Spinal cord (tissue), 10 donors: ENCODE measurements around the gene SHMT1. TPM values are rescaled to one million over a fixed set of nuclear protein-coding genes. Genes with fewer than 3 reads are reported as not detected.
"Not testable (repeated sequence)": the region's sequence is repeated elsewhere in the genome, so short reads cannot be mapped to it uniquely, and the experiment has no call there.

Experiments used
- DNase-seq, 6 donors: peaks; one replicate each; pipeline versions ENCODE4 v3.0.0 to v3.0.0-alpha.2; 2013 to 2015; ENCODE audit warnings: low spot score in 6 of 6, low read depth in 4 of 6
- H3K27ac ChIP-seq: one replicate; pipeline ENCODE4 v1.5.1; 2013; ENCODE audit warnings: low read depth, low read length, control low read depth
- H3K27me3 ChIP-seq: one replicate; pipeline ENCODE4 v1.6.1; 2013; ENCODE audit warnings: low read length; ENCODE audit not compliant: control insufficient read depth, insufficient read depth
- H3K36me3 ChIP-seq: one replicate; pipeline ENCODE4 v1.6.1; 2013; ENCODE audit warnings: low read length; ENCODE audit not compliant: control insufficient read depth, insufficient read depth
- H3K4me1 ChIP-seq: one replicate; pipeline ENCODE4 v1.6.1; 2013; ENCODE audit warnings: low read length; ENCODE audit not compliant: control insufficient read depth, insufficient read depth
- H3K4me3 ChIP-seq: one replicate; pipeline ENCODE4 v1.5.1; 2013; ENCODE audit warnings: low read depth, low read length, control low read depth
- H3K9me3 ChIP-seq: one replicate; pipeline ENCODE4 v1.6.1; 2013; ENCODE audit warnings: low read length; ENCODE audit not compliant: control insufficient read depth, insufficient read depth
- WGBS: methylation state at CpG from one replicate; pipeline ENCODE4 v1.1.5; 2013; ENCODE audit warnings: missing lambda C conversion rate; ENCODE audit not compliant: insufficient coverage; 5-methylcytosine and 5-hydroxymethylcytosine counted together
- long read RNA-seq, 4 donors: transcript quantifications; one replicate each; lab custom pipeline, GENCODE V29; 2026
- polyA plus RNA-seq, 2 donors: library from polyadenylated mRNA; unstranded; fragments of 120-200 nt; gene quantifications; one replicate each; pipeline ENCODE4 v1.2.1, GENCODE V29; 2013; ENCODE audit not compliant: insufficient read length in 2 of 2
- total RNA-seq, 2 donors: library from RNA; depleted of rRNA in 1 of 2; stranded (reverse); fragments of 120-200 nt in 1 of 2; fragments of >200 nt in 1 of 2; gene quantifications; one replicate each; pipeline versions ENCODE4 v1.2.3 to v1.2.4, GENCODE V29; 2013 to 2014
- donor health status: healthy.

Gene SHMT1
- total RNA-seq (10 to 100 TPM; 13.7 to 16.9 TPM), polyA plus RNA-seq (10 to 100 TPM; 14.9 to 20.0 TPM)
- long read RNA-seq, donor 1, partial matches to known transcripts = 0 of 2 reads
- long read RNA-seq, donor 1, other reads (novel, unspliced or antisense) = 0 of 2 reads
- long read RNA-seq, donor 2, partial matches to known transcripts = 0 of 1 reads
- long read RNA-seq, donor 2, other reads (novel, unspliced or antisense) = 0 of 1 reads
- long read RNA-seq, donor 3, partial matches to known transcripts = 0 of 1 reads
- long read RNA-seq, donor 3, other reads (novel, unspliced or antisense) = 0 of 1 reads
- long read RNA-seq, donor 4, transcript SHMT1-201 (12 exons, 2,464 nt) = major isoform, 5 of 6 reads
- long read RNA-seq, donor 4, partial matches to known transcripts = 0 of 6 reads
- long read RNA-seq, donor 4, other reads (novel, unspliced or antisense) = 0 of 6 reads

DNA sequence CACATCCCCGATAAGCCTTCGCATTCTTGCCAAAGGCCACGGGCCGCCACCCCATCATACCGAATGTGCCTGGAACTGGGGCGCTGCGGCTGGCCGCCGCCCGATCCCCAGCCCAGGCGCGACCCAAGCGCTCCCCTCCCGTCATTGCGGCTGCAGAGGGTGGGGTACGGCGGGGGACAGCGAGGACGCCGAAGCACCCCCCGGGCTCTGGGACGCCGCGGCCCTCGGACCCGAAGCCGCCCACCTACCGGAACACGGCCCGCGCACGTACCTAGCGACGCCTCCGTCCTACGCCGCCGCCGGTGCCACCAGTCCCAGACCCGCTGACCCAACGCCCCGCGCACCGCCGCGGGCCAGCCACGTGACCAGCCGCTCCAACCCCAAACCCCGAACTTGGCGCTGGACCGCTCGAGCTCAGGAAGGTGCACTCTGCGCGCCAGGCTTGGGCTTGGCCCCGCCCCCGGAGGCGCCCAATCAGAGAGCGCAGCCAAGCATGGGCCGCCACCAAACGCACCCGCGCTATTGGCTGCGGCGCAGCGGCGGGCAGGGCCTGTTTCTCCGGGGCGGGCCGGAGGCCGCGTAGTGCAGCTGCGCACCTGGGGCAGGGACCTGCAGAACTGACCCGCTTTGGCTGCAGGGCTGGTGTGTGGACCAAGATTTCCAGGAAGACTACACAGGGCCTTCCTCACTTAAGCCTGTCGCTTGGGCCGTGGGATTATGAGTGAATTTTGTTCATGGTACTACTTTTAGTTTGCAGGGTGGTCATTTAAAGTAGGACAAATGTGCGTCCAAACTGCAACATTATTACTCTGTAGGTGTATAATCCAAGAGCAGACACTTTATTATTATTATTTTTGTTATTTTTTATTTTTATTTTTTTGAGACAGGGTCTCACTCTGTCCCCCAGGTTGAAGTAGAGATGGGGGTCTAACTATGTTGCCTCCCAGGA lies at the start of gene SHMT1:
SHMT1 (minus strand) TSS at position 450 of the 949 bp plus-strand sequence. CDS start 7,569 bp downstream, outside the sequence.
- Histone ChIP-seq H3K9me3 (no peaks in the 10 kb centered on the region), H3K4me1 (peaks cover 20% of the 10 kb centered on the region), H3K36me3 (peaks cover 12% of the 10 kb centered on the region), H3K27ac (peak within 1 kb of the TSS; percentile 62), H3K4me3 (peak within 1 kb of the TSS; percentile 61), H3K27me3 (no peaks in the 10 kb centered on the region)
- under 1% methylated on average over 73 of the region's 76 CpGs for WGBS
- peak; percentile 71 to 97 (median 87) for DNase-seq

DNA sequence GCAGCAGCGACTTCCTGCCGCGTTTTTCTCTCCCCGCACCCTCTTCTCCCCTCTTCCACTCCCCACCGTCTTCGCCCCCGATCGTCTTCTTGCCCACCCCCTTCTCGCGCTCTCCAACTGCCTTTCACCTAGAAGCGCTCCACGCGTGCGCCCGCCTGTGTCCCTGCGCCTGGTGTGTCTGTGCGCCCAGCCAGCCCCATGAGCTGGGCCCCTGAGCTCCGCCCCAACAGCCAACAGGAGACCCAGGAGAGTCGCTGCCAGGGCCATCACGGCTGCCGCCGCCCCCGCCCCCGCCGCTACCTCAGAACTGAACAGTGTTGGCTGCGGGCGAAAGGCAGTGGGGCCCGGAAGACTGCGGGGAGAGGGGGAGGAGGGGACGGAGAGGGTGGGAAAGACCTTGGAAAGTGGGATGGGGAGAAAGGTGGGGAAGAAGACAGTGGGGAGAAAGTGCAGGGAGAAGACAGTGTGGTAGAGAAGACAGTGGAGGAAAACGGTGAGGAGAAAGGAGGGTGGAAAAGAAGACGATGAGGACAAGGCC lies 48.7 kb upstream of the SHMT1 start:
- H3K4me3 ChIP-seq, H3K27ac ChIP-seq, DNase-seq, H3K36me3 ChIP-seq, H3K4me1 ChIP-seq, H3K9me3 ChIP-seq, H3K27me3 ChIP-seq: not testable (repeated sequence)
- no CpG with 5 or more reads among the region's 32 CpGs for WGBS

DNA sequence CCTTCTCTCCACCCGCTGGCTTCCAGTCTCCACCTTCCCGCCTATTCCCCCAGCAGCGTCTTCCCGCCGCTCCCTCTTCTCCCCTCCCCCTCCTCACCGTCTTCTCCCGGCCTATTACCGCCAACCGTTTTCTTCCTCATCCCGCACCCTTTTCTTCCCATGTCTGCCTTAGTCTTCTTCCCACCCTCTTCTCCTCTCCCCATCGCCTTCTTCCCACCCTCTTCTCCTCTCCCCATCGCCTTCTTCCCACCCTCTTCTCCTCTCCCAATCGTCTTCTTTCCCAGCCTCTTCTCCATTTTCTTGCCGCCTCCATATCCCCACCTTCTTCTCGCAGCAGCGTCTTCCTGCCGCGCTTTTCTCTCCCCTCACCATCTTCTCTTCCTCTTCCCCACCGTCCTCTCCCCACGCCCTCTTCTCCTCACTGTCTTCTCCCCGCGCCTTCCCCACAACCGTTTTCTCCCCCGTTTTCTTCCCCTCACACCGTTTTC lies 48.1 kb upstream of the SHMT1 start:
- not testable (repeated sequence) for H3K4me1 ChIP-seq, H3K27me3 ChIP-seq, H3K36me3 ChIP-seq, H3K9me3 ChIP-seq
- WGBS = 0% methylated on average over 18 of the region's 25 CpGs
- peak overlapping the region; percentile 84 for H3K27ac ChIP-seq
- H3K4me3 ChIP-seq = peak overlapping the region; percentile 46
- peak in 3 of 6 donors; percentile 53 to 89 (median 82) for DNase-seq

DNA sequence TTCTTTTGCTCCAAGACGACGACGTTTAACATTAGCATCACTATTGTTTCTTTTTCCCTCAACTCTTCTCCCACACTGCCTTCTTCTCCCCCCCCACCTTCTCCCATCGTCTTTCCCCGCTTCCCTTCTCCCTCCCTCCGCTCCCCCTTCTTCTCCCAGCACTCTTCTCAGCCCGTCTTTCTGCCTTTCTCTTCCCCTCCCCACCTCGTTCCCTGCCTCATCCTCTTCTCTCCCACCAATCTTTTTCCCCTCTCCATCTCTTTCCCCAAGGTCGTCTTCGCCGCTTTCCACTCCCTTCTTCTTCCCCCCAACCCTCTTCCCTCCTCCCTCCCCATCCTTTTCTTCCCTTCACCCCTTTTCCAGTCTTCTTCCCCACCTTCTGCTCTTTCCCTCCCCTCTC lies 47.4 kb upstream of the SHMT1 start:
- H3K27ac ChIP-seq = peak overlapping the region; percentile 71
- WGBS = 3% methylated on average over 9 of the region's 11 CpGs
- H3K4me1 ChIP-seq, H3K27me3 ChIP-seq, H3K9me3 ChIP-seq, H3K36me3 ChIP-seq: not testable (repeated sequence)
- H3K4me3 ChIP-seq = peak overlapping the region; percentile 37
- DNase-seq = peak in 2 of 6 donors; percentile 62 to 89

DNA sequence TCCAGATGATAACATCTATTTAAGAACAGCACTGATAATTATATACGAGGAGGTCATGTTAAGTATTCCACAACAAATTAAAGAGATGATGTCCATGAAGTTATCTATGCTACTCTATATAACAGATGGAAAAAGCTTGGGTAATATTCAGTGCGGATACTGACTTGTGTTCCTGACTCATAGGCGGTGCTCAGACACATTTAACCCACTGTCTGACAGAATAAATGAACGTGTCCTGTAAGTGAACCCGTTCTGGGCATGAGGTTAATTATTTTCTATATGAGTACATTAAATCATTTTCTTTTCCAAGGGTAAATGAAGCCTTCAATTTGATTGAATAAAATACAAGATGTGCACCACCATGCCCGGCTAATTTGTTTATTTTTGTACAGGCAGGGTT lies 46.0 kb upstream of the SHMT1 start:
- H3K9me3 ChIP-seq, H3K27me3 ChIP-seq, H3K36me3 ChIP-seq, H3K4me3 ChIP-seq, H3K4me1 ChIP-seq, H3K27ac ChIP-seq: not testable (repeated sequence)
- WGBS = no CpG with 5 or more reads among the region's 6 CpGs
- peak in 2 of 6 donors; percentile 14 to 69 for DNase-seq

DNA sequence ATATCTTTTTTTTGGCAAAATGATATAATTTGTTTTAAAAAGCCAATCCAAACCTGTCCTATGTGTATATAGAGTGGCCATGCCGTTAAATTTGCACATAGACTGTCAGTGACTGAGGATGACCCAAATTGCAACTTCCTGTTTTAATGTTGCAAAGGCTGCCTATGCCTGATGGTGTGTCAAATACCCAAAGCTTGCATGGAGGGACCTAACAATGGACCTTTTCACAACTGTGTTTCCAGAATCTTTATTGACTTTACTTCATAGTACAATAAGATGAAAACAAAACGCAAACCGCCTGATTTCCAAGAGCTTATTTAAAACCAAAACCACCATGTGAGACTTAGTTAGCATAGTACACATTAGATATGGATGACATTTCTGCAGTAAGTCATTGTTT lies 45.6 kb upstream of the SHMT1 start:
- not testable (repeated sequence) for H3K4me3 ChIP-seq, H3K36me3 ChIP-seq, H3K27me3 ChIP-seq, H3K4me1 ChIP-seq, H3K9me3 ChIP-seq, H3K27ac ChIP-seq
- WGBS = no CpG with 5 or more reads among the region's 3 CpGs
- DNase-seq = peak in 2 of 6 donors; percentile 6 to 49

DNA sequence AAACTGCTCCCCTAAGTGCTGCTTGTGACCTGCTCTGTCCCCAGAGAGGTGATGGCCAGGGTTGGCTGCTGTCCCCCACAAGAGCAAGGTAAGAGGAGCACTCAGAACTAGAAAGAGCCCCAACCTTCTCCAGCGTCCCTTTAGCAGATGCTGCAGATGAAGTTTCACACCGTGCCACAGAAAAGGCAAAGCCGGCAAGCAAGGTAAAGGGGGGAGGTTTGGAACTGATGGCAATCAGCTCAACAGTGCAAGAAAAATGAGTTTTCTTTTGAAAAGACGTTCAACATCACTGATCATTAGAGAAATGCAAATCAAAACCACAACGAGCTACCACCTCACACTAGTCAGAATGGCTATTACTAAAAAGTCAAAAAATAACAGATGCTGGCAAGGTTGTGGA lies 40.3 kb upstream of the SHMT1 start:
- H3K27ac ChIP-seq, H3K4me1 ChIP-seq, H3K27me3 ChIP-seq, H3K36me3 ChIP-seq, DNase-seq, H3K9me3 ChIP-seq, H3K4me3 ChIP-seq: not testable (repeated sequence)
- no CpG with 5 or more reads among the region's 5 CpGs for WGBS

DNA sequence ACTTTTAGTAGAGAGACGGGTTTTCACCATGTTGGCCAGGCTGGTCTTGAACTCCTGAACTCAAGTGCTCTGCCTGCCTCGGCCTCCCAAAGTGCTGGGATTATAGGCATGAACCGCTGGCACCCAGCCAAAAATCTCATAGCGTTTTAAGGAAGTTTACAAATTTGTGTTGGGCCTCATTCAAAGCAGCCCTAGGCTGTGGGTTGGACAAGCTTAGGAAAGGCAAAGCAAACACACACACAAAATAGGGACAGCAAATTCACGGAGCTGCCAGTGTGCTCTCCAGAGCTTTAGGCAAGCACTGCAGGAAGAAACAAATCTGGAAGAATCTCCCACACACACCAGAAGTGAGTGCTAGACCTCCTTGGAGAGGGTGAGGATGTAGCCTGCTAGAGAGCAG lies 39.8 kb upstream of the SHMT1 start:
- H3K9me3 ChIP-seq, H3K27me3 ChIP-seq, H3K36me3 ChIP-seq, H3K4me3 ChIP-seq, H3K4me1 ChIP-seq, DNase-seq, H3K27ac ChIP-seq: not testable (repeated sequence)
- WGBS = no CpG with 5 or more reads among the region's 5 CpGs

DNA sequence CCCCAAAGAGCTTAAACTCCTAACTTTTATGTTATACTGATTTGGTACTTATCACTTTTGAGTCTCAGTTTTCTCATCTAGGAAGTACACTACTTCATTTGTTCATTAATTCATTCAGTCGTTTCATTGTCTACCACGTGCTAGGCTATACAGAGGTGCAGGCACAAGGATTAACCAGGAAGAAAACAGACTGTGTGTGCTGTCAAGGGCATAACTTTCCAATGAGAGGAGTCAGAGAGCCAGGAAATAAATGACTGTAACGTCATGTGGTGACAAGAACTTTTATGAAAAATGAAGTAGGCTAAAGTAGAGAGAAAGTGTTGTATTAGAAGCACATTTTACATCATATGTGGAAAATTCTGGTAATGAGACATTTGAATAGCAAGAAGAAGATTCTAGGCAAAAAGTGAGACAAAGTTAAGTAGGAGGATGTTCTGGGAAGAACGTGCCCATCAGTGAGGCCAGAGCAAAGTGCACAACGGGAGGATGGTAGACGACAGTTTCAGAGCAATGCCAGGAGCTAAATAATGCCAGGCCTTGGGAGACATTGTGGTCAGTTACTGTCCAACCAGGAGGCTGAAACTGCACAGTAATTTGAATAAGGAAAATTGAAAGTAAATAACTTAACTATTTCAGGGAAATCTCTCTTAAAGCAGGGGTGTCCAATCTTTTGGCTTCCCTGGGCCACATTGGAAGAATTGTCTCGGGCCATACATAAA lies 38.7 kb upstream of the SHMT1 start:
- H3K9me3 ChIP-seq, H3K36me3 ChIP-seq, H3K4me1 ChIP-seq, H3K4me3 ChIP-seq, H3K27ac ChIP-seq, DNase-seq, H3K27me3 ChIP-seq: not testable (repeated sequence)
- no CpG with 5 or more reads among the region's 7 CpGs for WGBS
